Fibroblast of villous mesenchyme (primary cell): Measurements from ENCODE around the gene METAP2. TPM values are rescaled to one million over a fixed set of nuclear protein-coding genes. Genes with fewer than 3 reads are reported as not detected.

Experiments used
- DNase-seq: peaks from one replicate; pipeline ENCODE4 v3.0.0-alpha.2; 2010; ENCODE audit warnings: low read depth
- H3K4me3 ChIP-seq: 2 replicates; pipeline ENCODE4 v1.5.1; 2011; ENCODE audit warnings: low read depth, mild to moderate bottlenecking, low read length
- CTCF ChIP-seq: IDR thresholded peaks from 2 replicates; pipeline ENCODE4 v1.5.1; 2012; ENCODE audit warnings: low read depth, mild to moderate bottlenecking, low read length; ENCODE audit not compliant: insufficient read depth
- total RNA-seq: library from RNA; depleted of rRNA; stranded (reverse); fragments of >200 nt; gene quantifications from 2 replicates; pipeline ENCODE4 v1.2.3, GENCODE V29; 2012

Gene METAP2
- total RNA-seq, 1 donor: 66.5 TPM

GRCh38 chr12:95515197-95515596 is 41.2 kb downstream of the METAP2 start:
- DNase-seq: no peak
- H3K4me3 ChIP-seq: no peak overlapping the region
- TF ChIP-seq CTCF: no peak

GRCh38 chr12:95516757-95517156 is 42.8 kb downstream of the METAP2 start:
- no peak for TF ChIP-seq CTCF
- peak; percentile 81 for DNase-seq
- no peak overlapping the region for H3K4me3 ChIP-seq

- no peak for TF ChIP-seq CTCF
- no peak overlapping the region for H3K4me3 ChIP-seq
- DNase-seq: no peak
Measured at GRCh38 chr12:95517246-95517645, 43.3 kb downstream of the METAP2 start.

GRCh38 chr12:95518944-95519343 is 45.0 kb downstream of the METAP2 start:
- H3K4me3 ChIP-seq: no peak overlapping the region
- DNase-seq: no peak
- no peak for TF ChIP-seq CTCF

- DNase-seq: no peak
- H3K4me3 ChIP-seq: no peak overlapping the region
- no peak for TF ChIP-seq CTCF
Measured at GRCh38 chr12:95520816-95521215, 46.9 kb downstream of the METAP2 start.

- DNase-seq: no peak
- TF ChIP-seq CTCF: no peak
- H3K4me3 ChIP-seq: no peak overlapping the region
Measured at GRCh38 chr12:95522692-95523091, 48.7 kb downstream of the METAP2 start.

GRCh38 chr12:95528431-95528830 is 54.5 kb downstream of the METAP2 start:
- no peak for DNase-seq
- H3K4me3 ChIP-seq: no peak overlapping the region
- no peak for TF ChIP-seq CTCF
